Measurements from ENCODE around the gene GRID1. TPM values are rescaled to one million over a fixed set of nuclear protein-coding genes. Genes with fewer than 3 reads are reported as not detected.

Gene GRID1
- polyA plus RNA-seq, 3 donors, result 0.71 to 1.7 (median 1.6) TPM

- 83 to 88% (median 87%) methylated on average over 6 of the region's 6 CpGs for WGBS, 3 donors
- no peak overlapping the region for H3K27ac ChIP-seq (ENCODE audit: low read depth, low read length)
Measured at GRCh38 chr10:85643845-85644525, 722.6 kb downstream of the GRID1 start.

- H3K27ac ChIP-seq (ENCODE audit: low read depth, low read length), result no peak overlapping the region
- 79 to 81% (median 80%) methylated on average over 4 of the region's 4 CpGs for WGBS, 3 donors
Measured at GRCh38 chr10:85643171-85643844, 723.3 kb downstream of the GRID1 start.

GRCh38 chr10:85642421-85643170 is 724.0 kb downstream of the GRID1 start:
- WGBS, 3 donors, result 54 to 58% (median 56%) methylated on average over 4 of the region's 4 CpGs
- no peak overlapping the region for H3K27ac ChIP-seq (ENCODE audit: low read depth, low read length)

- H3K27ac ChIP-seq (ENCODE audit: low read depth, low read length), result no peak overlapping the region
- 63 to 78% (median 63%) methylated on average over 1 of the region's 1 CpG for WGBS, 3 donors
Measured at GRCh38 chr10:85642082-85642420, 724.5 kb downstream of the GRID1 start.

GRCh38 chr10:85641479-85642009 is 725.1 kb downstream of the GRID1 start:
- 48 to 65% (median 56%) methylated on average over 6 of the region's 6 CpGs for WGBS, 3 donors
- H3K27ac ChIP-seq (ENCODE audit: low read depth, low read length), result no peak overlapping the region

- H3K27ac ChIP-seq (ENCODE audit: low read depth, low read length), result no peak overlapping the region
Measured at GRCh38 chr10:85638797-85639196, 727.8 kb downstream of the GRID1 start.

GRCh38 chr10:85635650-85636049 is 730.9 kb downstream of the GRID1 start:
- WGBS, 3 donors, result 60 to 86% (median 81%) methylated on average over 5 of the region's 5 CpGs

GRCh38 chr10:85624511-85624910 is 742.1 kb downstream of the GRID1 start:
- no peak overlapping the region for H3K27ac ChIP-seq (ENCODE audit: low read depth, low read length)
- 84 to 89% (median 87%) methylated on average over 7 of the region's 7 CpGs for WGBS, 3 donors

More at GRCh38 chr10:85635650-85636049, 730.9 kb downstream of the GRID1 start:
- H3K27ac ChIP-seq (ENCODE audit: low read depth, low read length), result no peak overlapping the region

GRCh38 chr10:85623758-85624157 is 742.8 kb downstream of the GRID1 start:
- H3K27ac ChIP-seq (ENCODE audit: low read depth, low read length), result no peak overlapping the region

- H3K27ac ChIP-seq (ENCODE audit: low read depth, low read length), result no peak overlapping the region
- 64 to 79% (median 69%) methylated on average over 2 of the region's 2 CpGs for WGBS, 3 donors
Measured at GRCh38 chr10:85623342-85623741, 743.3 kb downstream of the GRID1 start.

- WGBS, 3 donors, result 90 to 95% (median 93%) methylated on average over 3 of the region's 3 CpGs
Measured at GRCh38 chr10:85622425-85622824, 744.2 kb downstream of the GRID1 start.

GRCh38 chr10:85621562-85621961 is 745.0 kb downstream of the GRID1 start:
- WGBS, 3 donors, result 28 to 56% (median 53%) methylated on average over 2 of the region's 2 CpGs
- H3K27ac ChIP-seq (ENCODE audit: low read depth, low read length), result no peak overlapping the region

More at GRCh38 chr10:85622425-85622824, 744.2 kb downstream of the GRID1 start:
- H3K27ac ChIP-seq (ENCODE audit: low read depth, low read length), result no peak overlapping the region

GRCh38 chr10:85620807-85621206 is 745.8 kb downstream of the GRID1 start:
- H3K27ac ChIP-seq (ENCODE audit: low read depth, low read length), result no peak overlapping the region
- 86 to 93% (median 89%) methylated on average over 3 of the region's 3 CpGs for WGBS, 3 donors

- 88 to 95% (median 93%) methylated on average over 9 of the region's 9 CpGs for WGBS, 3 donors
- H3K27ac ChIP-seq (ENCODE audit: low read depth, low read length), result no peak overlapping the region
Measured at GRCh38 chr10:85619832-85620231, 746.8 kb downstream of the GRID1 start.

- no peak overlapping the region for H3K27ac ChIP-seq (ENCODE audit: low read depth, low read length)
- WGBS, 3 donors, result 63 to 82% (median 63%) methylated on average over 3 of the region's 3 CpGs
Measured at GRCh38 chr10:85618841-85619240, 747.8 kb downstream of the GRID1 start.

- H3K27ac ChIP-seq (ENCODE audit: low read depth, low read length), result no peak overlapping the region
- WGBS, 3 donors, result 91 to 92% (median 92%) methylated on average over 9 of the region's 9 CpGs
Measured at GRCh38 chr10:85617751-85618546, 748.6 kb downstream of the GRID1 start.

- WGBS, 3 donors, result 90 to 98% (median 93%) methylated on average over 4 of the region's 4 CpGs
- H3K27ac ChIP-seq (ENCODE audit: low read depth, low read length), result no peak overlapping the region
Measured at GRCh38 chr10:85615556-85615955, 751.0 kb downstream of the GRID1 start.

- H3K27ac ChIP-seq (ENCODE audit: low read depth, low read length), result no peak overlapping the region
- WGBS, 3 donors, result 88 to 95% (median 90%) methylated on average over 2 of the region's 2 CpGs
Measured at GRCh38 chr10:85614981-85615380, 751.6 kb downstream of the GRID1 start.

Measured in adipose tissue (tissue), 3 donors.